ENCODE measurements around the gene CAMKK2.
"Not testable (repeated sequence)": the region's sequence is repeated elsewhere in the genome, so short reads cannot be mapped to it uniquely, and the experiment has no call there.

DNA sequence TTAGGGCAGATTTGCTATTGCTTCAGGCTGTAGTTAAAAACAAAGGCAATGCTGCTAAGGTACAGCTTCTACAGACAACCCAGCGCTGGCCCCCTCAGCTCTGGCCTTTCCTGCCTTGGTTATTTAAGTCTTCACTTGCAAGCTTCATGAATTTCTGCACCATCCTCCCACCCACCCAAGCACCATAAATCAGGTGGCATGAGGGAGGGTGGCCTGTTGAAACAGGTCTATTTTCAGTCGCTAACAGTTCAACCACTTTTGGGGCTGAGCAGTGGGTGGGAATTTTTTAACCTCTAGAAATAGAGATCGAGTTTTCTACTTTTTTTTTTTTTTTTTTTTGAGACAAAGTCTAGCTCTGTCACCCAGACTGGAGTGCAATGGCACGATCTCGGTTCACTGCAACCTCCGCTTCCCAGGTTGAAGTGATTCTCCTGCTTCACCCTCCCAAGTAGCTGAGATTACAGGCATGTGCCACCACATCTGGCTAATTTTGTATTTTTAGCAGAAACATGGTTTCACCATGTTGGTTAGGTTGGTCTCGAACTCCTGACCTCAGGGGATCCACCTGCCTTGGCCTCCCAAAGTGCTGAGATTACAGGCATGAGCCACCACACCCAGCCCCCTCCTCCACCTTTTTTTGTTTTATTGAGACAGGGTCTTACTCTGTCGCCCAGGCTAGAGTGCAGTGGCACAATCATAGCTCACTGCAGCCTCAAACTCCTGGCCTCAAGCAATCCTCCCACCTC lies 38.6 kb downstream of the CAMKK2 start:
- TF ChIP-seq, protein P1, sequence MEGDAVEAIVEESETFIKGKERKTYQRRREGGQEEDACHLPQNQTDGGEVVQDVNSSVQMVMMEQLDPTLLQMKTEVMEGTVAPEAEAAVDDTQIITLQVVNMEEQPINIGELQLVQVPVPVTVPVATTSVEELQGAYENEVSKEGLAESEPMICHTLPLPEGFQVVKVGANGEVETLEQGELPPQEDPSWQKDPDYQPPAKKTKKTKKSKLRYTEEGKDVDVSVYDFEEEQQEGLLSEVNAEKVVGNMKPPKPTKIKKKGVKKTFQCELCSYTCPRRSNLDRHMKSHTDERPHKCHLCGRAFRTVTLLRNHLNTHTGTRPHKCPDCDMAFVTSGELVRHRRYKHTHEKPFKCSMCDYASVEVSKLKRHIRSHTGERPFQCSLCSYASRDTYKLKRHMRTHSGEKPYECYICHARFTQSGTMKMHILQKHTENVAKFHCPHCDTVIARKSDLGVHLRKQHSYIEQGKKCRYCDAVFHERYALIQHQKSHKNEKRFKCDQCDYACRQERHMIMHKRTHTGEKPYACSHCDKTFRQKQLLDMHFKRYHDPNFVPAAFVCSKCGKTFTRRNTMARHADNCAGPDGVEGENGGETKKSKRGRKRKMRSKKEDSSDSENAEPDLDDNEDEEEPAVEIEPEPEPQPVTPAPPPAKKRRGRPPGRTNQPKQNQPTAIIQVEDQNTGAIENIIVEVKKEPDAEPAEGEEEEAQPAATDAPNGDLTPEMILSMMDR (IDR thresholded peaks at IDR 0.05; ENCODE audit: low read depth, low read length) = not testable (repeated sequence)
- TF ChIP-seq POLR2A (IDR thresholded peaks at IDR 0.05; ENCODE audit: extremely low read depth, insufficient read length); MYC (IDR thresholded peaks at IDR 0.05; ENCODE audit: low read depth, low read length): not testable (repeated sequence)
- TF ChIP-seq, protein P2, sequence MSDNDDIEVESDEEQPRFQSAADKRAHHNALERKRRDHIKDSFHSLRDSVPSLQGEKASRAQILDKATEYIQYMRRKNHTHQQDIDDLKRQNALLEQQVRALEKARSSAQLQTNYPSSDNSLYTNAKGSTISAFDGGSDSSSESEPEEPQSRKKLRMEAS (IDR thresholded peaks at IDR 0.05; ENCODE audit: low read depth, low read length) = not testable (repeated sequence)

All from NB4 (cell line).